HEK293T (cell line): ENCODE measurements around the gene FAP.

Experiments used
- BHLHE40 ChIP-seq: fragments of 450-650 bp; IDR thresholded peaks from 2 replicates; pipeline ENCODE4 v1.6.1; 2016; ENCODE audit warnings: mild to moderate bottlenecking, moderate library complexity, borderline replicate concordance
- CTBP1 ChIP-seq: fragments of 450-650 bp; IDR thresholded peaks from 2 replicates; pipeline ENCODE4 v1.6.1; 2016; ENCODE audit warnings: borderline replicate concordance
- ELF4 ChIP-seq: fragments of 450-650 bp; IDR thresholded peaks from 2 replicates; pipeline ENCODE4 v1.6.1; 2017; ENCODE audit warnings: antibody characterized with exemption
- FOXK2 ChIP-seq: fragments of 450-650 bp; IDR thresholded peaks from 2 replicates; pipeline ENCODE4 v1.6.1; 2016; ENCODE audit warnings: mild to moderate bottlenecking
- FOXM1 ChIP-seq: fragments of 450-650 bp; IDR thresholded peaks from 2 replicates; pipeline ENCODE4 v1.6.1; 2017; ENCODE audit warnings: mild to moderate bottlenecking, borderline replicate concordance
- L3MBTL2 ChIP-seq: fragments of 450-650 bp; conservative IDR thresholded peaks from 2 replicates; pipeline ENCODE4 v1.6.1; 2016; ENCODE audit warnings: mild to moderate bottlenecking
- LEF1 ChIP-seq: fragments of 450-650 bp; IDR thresholded peaks from 2 replicates; pipeline ENCODE4 v1.6.1; 2017; ENCODE audit warnings: mild to moderate bottlenecking, borderline replicate concordance
- NFRKB ChIP-seq: fragments of 450-650 bp; IDR thresholded peaks from 2 replicates; pipeline ENCODE4 v1.6.1; 2016; ENCODE audit warnings: mild to moderate bottlenecking, moderate library complexity
- SP1 ChIP-seq: fragments of 450-650 bp; IDR thresholded peaks from 2 replicates; pipeline ENCODE4 v1.6.1; 2017
- SUZ12 ChIP-seq: fragments of 450-650 bp; IDR thresholded peaks from 2 replicates; pipeline ENCODE4 v1.6.1; 2016; ENCODE audit warnings: mild to moderate bottlenecking
- TARDBP ChIP-seq: fragments of 450-650 bp; IDR thresholded peaks from 2 replicates; pipeline ENCODE4 v1.6.1; 2016
- ZNF384 ChIP-seq: fragments of 450-650 bp; IDR thresholded peaks from 2 replicates; pipeline ENCODE4 v1.6.1; 2016
- TF ChIP-seq, protein P1 (sequence below): fragments of 450-650 bp; IDR thresholded peaks from 2 replicates; pipeline ENCODE4 v1.6.1; 2016

DNA sequence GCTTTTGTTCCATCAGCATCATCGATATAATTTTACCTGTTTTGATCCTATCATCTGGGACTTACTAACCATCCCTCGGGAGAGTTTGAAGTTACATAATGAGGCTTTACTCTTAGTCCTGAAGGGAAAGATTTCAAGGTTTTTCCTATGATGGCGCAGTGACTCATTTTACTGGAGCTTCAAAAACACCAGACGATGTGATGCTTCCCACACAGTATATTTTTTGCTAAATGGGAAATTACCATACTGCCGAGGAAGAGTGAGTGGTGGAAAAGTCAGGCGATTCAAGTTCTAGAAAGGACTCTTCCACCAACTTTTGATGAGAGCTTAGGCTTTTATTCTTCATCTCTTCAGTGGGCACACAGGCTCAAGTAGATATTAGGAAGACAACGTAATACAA is 46.6 kb downstream of the FAP start:
- TF ChIP-seq L3MBTL2 = no peak
- no peak for TF ChIP-seq ELF4
- TF ChIP-seq FOXM1 = no peak
- no peak for TF ChIP-seq SP1
- no peak for TF ChIP-seq TARDBP
- no peak for TF ChIP-seq BHLHE40
- TF ChIP-seq ZNF384 = no peak
- TF ChIP-seq CTBP1 = no peak
- TF ChIP-seq SUZ12 = no peak
- TF ChIP-seq, protein P1, sequence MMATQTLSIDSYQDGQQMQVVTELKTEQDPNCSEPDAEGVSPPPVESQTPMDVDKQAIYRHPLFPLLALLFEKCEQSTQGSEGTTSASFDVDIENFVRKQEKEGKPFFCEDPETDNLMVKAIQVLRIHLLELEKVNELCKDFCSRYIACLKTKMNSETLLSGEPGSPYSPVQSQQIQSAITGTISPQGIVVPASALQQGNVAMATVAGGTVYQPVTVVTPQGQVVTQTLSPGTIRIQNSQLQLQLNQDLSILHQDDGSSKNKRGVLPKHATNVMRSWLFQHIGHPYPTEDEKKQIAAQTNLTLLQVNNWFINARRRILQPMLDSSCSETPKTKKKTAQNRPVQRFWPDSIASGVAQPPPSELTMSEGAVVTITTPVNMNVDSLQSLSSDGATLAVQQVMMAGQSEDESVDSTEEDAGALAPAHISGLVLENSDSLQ = no peak
- TF ChIP-seq LEF1 = no peak
- TF ChIP-seq NFRKB = no peak
- TF ChIP-seq FOXK2 = no peak
